Neural cell (in vitro differentiated cells): ENCODE measurements around the gene CSRNP2. TPM values are rescaled to one million over a fixed set of nuclear protein-coding genes. Genes with fewer than 3 reads are reported as not detected.

ENCODE experiments used
- H2AFZ ChIP-seq: fragments of 200-600, 300-800 bp; sonication (generic), shearing (Covaris generic); 2 replicates; pipeline ENCODE4 v1.6.0; 2014; ENCODE audit warnings: low read depth, mild to moderate bottlenecking, antibody characterized with exemption, low read length, moderate library complexity
- H3F3A ChIP-seq: fragments of 200-600 bp; shearing (Covaris generic); 2 replicates; pipeline ENCODE4 v1.6.1; 2016; ENCODE audit warnings: mild to moderate bottlenecking, moderate library complexity, mixed read lengths, antibody characterized with exemption, low read length; ENCODE audit not compliant: insufficient read depth, poor library complexity, severe bottlenecking
- H3K27ac ChIP-seq: fragments of 200-600, 300-800 bp; sonication (generic), shearing (Covaris generic); 2 replicates; pipeline ENCODE4 v1.5.1; 2014; ENCODE audit warnings: mild to moderate bottlenecking, low read length, moderate library complexity
- H3K27me3 ChIP-seq: fragments of 300-800, 200-600 bp; sonication (generic), shearing (Covaris generic); 2 replicates; pipeline ENCODE4 v1.6.0; 2014; ENCODE audit warnings: mild to moderate bottlenecking, low read depth, low read length, moderate library complexity; ENCODE audit not compliant: insufficient read depth
- H3K36me3 ChIP-seq: fragments of 300-800, 200-600 bp; sonication (generic), shearing (Covaris generic); 2 replicates; pipeline ENCODE4 v1.5.1; 2014; ENCODE audit warnings: mild to moderate bottlenecking, antibody characterized with exemption, low read length, moderate library complexity; ENCODE audit not compliant: insufficient read depth
- H3K4me2 ChIP-seq: fragments of 300-800, 200-600 bp; sonication (generic), shearing (Covaris generic); 2 replicates; pipeline ENCODE4 v1.6.0; 2014; ENCODE audit warnings: mild to moderate bottlenecking, low read length
- H3K4me3 ChIP-seq: fragments of 300-800, 200-600 bp; sonication (generic), shearing (Covaris generic); 2 replicates; pipeline ENCODE4 v1.5.1; 2014; ENCODE audit warnings: mild to moderate bottlenecking, low read length, moderate library complexity
- H3K79me2 ChIP-seq: fragments of 200-600 bp; shearing (Covaris generic); replicated peaks from 2 replicates; pipeline ENCODE4 v1.6.0; 2014; ENCODE audit warnings: mild to moderate bottlenecking, low read length, moderate library complexity; ENCODE audit not compliant: insufficient read depth
- H3K9ac ChIP-seq: fragments of 300-800, 200-600 bp; sonication (generic), shearing (Covaris generic); 2 replicates; pipeline ENCODE4 v1.6.1; 2016; ENCODE audit warnings: mild to moderate bottlenecking, low read length, mixed read lengths
- H3K9me2 ChIP-seq: fragments of 200-600 bp; shearing (Covaris generic); 2 replicates; pipeline ENCODE4 v1.6.1; 2016; ENCODE audit warnings: mild to moderate bottlenecking, low read length, mixed read lengths; ENCODE audit not compliant: insufficient read depth
- H3K9me3 ChIP-seq: fragments of 200-600, 300-800 bp; sonication (generic), shearing (Covaris generic); 2 replicates; pipeline ENCODE4 v1.6.1; 2016; ENCODE audit warnings: mild to moderate bottlenecking, mixed run types, low read length, moderate library complexity, mixed read lengths
- H4K20me1 ChIP-seq: fragments of 200-600 bp; shearing (Covaris generic); 2 replicates; pipeline ENCODE4 v1.6.1; 2016; ENCODE audit warnings: mild to moderate bottlenecking, mixed run types; ENCODE audit not compliant: insufficient read depth
- EP300 ChIP-seq: fragments of 450-650 bp; conservative IDR thresholded peaks from 2 replicates; pipeline ENCODE4 v1.6.1; 2014; ENCODE audit warnings: antibody characterized with exemption, mild to moderate bottlenecking, moderate library complexity; ENCODE audit not compliant: poor library complexity, severe bottlenecking
- EZH2 ChIP-seq: fragments of 200-600, 300-800 bp; shearing (Covaris generic), sonication (generic); IDR thresholded peaks from 2 replicates; pipeline ENCODE4 v1.6.1; 2014; ENCODE audit warnings: antibody characterized with exemption, low read length, borderline replicate concordance, mild to moderate bottlenecking; ENCODE audit not compliant: insufficient read depth, poor library complexity, severe bottlenecking
- MXI1 ChIP-seq: fragments of 450-650 bp; conservative IDR thresholded peaks from 2 replicates; pipeline ENCODE4 v1.6.1; 2014; ENCODE audit warnings: antibody characterized with exemption, mild to moderate bottlenecking; ENCODE audit not compliant: poor library complexity, severe bottlenecking
- POLR2AphosphoS5 ChIP-seq: IDR thresholded peaks from 2 replicates; pipeline ENCODE4 v1.6.1; 2012
- RAD21 ChIP-seq: fragments of 450-650 bp; conservative IDR thresholded peaks from 2 replicates; pipeline ENCODE4 v1.6.1; 2014; ENCODE audit warnings: antibody characterized with exemption, mild to moderate bottlenecking, moderate library complexity
- SMC3 ChIP-seq: fragments of 450-650 bp; conservative IDR thresholded peaks from 2 replicates; pipeline ENCODE4 v1.6.1; 2014; ENCODE audit warnings: antibody characterized with exemption, mild to moderate bottlenecking, moderate library complexity; ENCODE audit not compliant: poor library complexity
- TAF1 ChIP-seq: IDR thresholded peaks from 2 replicates; pipeline ENCODE4 v1.6.1; 2012; ENCODE audit warnings: low read depth
- polyA plus RNA-seq: library from polyadenylated mRNA; depleted of rRNA; stranded (reverse); fragments of >200 nt; gene quantifications from 2 replicates; pipeline ENCODE4 v1.2.3, GENCODE V29; 2014
- TF ChIP-seq, protein P1 (sequence below): IDR thresholded peaks from 2 replicates; pipeline ENCODE4 v1.6.1; 2012; ENCODE audit warnings: borderline replicate concordance
- TF ChIP-seq, protein P2 (sequence below): fragments of 450-650 bp; IDR thresholded peaks from 2 replicates; pipeline ENCODE4 v1.5.1; 2014; ENCODE audit warnings: antibody characterized with exemption, mild to moderate bottlenecking, moderate library complexity; ENCODE audit not compliant: poor library complexity, severe bottlenecking

The CSRNP2 gene
- polyA plus RNA-seq, 1 donor from 2014 or later: 114 TPM

DNA sequence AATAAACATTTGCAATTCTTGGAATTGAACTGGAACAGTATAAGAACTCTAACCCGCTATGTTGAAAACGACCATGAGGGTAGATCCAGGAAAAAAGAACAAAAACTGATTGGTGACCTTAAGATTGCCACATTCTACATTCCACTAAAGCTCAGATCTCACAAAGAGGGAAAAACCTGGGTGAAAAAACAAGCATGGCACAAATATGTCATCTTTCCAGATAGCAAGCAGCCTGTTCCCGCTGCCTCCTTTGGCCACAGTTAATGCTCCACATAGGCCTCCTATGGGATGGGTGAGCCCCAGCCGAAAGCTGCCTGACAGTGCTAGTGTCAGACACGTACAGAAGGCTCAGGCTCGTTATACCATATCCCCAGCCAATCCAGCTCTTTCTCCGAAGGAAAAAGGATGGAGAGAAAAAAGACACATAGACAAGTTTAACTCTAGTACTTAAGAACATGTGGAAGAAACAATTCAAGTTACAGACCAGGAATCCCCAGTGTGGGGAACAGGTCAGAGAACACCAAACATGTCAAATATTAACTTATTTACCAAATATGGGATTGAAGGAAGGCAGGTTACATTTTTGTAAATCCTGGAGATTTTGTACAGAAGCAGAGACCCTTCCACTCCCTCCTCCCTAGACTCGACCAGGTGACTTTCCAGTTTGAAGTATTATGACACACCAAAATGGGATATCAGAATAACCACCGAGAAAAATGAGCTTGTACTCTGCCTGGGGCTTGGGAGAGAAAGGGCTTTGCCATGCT is 20.6 kb downstream of the CSRNP2 start:
- H3F3A ChIP-seq: no peaks in the 10 kb centered on the region
- H3K9ac ChIP-seq: no peak overlapping the region
- no peaks in the 10 kb centered on the region for H3K27me3 ChIP-seq
- H4K20me1 ChIP-seq: no peaks in the 10 kb centered on the region
- TF ChIP-seq TAF1 (no peak), RAD21 (no peak), EZH2 (no peak), POLR2AphosphoS5 (no peak), SMC3 (no peak), EP300 (no peak), MXI1 (no peak)
- TF ChIP-seq, protein P1, sequence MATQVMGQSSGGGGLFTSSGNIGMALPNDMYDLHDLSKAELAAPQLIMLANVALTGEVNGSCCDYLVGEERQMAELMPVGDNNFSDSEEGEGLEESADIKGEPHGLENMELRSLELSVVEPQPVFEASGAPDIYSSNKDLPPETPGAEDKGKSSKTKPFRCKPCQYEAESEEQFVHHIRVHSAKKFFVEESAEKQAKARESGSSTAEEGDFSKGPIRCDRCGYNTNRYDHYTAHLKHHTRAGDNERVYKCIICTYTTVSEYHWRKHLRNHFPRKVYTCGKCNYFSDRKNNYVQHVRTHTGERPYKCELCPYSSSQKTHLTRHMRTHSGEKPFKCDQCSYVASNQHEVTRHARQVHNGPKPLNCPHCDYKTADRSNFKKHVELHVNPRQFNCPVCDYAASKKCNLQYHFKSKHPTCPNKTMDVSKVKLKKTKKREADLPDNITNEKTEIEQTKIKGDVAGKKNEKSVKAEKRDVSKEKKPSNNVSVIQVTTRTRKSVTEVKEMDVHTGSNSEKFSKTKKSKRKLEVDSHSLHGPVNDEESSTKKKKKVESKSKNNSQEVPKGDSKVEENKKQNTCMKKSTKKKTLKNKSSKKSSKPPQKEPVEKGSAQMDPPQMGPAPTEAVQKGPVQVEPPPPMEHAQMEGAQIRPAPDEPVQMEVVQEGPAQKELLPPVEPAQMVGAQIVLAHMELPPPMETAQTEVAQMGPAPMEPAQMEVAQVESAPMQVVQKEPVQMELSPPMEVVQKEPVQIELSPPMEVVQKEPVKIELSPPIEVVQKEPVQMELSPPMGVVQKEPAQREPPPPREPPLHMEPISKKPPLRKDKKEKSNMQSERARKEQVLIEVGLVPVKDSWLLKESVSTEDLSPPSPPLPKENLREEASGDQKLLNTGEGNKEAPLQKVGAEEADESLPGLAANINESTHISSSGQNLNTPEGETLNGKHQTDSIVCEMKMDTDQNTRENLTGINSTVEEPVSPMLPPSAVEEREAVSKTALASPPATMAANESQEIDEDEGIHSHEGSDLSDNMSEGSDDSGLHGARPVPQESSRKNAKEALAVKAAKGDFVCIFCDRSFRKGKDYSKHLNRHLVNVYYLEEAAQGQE: no peak
- TF ChIP-seq, protein P2, sequence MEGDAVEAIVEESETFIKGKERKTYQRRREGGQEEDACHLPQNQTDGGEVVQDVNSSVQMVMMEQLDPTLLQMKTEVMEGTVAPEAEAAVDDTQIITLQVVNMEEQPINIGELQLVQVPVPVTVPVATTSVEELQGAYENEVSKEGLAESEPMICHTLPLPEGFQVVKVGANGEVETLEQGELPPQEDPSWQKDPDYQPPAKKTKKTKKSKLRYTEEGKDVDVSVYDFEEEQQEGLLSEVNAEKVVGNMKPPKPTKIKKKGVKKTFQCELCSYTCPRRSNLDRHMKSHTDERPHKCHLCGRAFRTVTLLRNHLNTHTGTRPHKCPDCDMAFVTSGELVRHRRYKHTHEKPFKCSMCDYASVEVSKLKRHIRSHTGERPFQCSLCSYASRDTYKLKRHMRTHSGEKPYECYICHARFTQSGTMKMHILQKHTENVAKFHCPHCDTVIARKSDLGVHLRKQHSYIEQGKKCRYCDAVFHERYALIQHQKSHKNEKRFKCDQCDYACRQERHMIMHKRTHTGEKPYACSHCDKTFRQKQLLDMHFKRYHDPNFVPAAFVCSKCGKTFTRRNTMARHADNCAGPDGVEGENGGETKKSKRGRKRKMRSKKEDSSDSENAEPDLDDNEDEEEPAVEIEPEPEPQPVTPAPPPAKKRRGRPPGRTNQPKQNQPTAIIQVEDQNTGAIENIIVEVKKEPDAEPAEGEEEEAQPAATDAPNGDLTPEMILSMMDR: no peak
- no peaks in the 10 kb centered on the region for H3K9me2 ChIP-seq
- H2AFZ ChIP-seq: no peak overlapping the region
- H3K79me2 ChIP-seq: no peaks in the 10 kb centered on the region
- no peak overlapping the region for H3K4me2 ChIP-seq
- no peak overlapping the region for H3K4me3 ChIP-seq
- H3K27ac ChIP-seq: no peak overlapping the region
- no peaks in the 10 kb centered on the region for H3K9me3 ChIP-seq
- H3K36me3 ChIP-seq: peaks cover 10% of the 10 kb centered on the region

DNA sequence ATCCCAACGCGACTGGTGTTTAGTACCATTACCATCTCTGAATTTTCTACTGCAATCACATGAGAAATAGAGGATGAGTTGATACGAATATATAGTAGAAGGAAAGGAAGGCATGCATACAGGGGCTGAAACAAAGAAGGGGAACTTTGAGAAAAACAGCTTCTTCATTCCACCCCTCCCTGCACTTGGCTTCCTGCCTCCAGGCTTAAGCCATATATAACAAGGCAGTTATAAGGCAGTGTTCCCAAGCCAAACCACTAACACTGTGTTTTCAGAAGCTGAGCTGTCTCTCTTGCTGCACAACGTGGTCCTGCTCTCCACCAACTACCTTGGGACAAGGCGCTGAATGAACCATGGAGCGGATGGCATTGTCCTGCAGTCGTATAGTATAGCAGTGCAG is 24.3 kb downstream of the CSRNP2 start:
- Histone ChIP-seq H3K27me3 (no peaks in the 10 kb centered on the region), H3K27ac (no peak overlapping the region), H3K9ac (no peak overlapping the region), H3K4me2 (no peak overlapping the region), H4K20me1 (no peaks in the 10 kb centered on the region), H3K79me2 (no peaks in the 10 kb centered on the region), H3K9me3 (no peaks in the 10 kb centered on the region), H3F3A (no peaks in the 10 kb centered on the region), H3K36me3 (peaks cover 10% of the 10 kb centered on the region), H3K4me3 (no peak overlapping the region), H3K9me2 (no peaks in the 10 kb centered on the region), H2AFZ (no peak overlapping the region)
- TF ChIP-seq TAF1 (no peak), EZH2 (no peak), EP300 (no peak), POLR2AphosphoS5 (no peak), MXI1 (no peak), SMC3 (no peak), RAD21 (no peak)
- TF ChIP-seq, protein P1: no peak
- TF ChIP-seq, protein P2: no peak
